PC-3 (cell line): ENCODE data around the gene DGAT2.
"Not testable (repeated sequence)": the region's sequence is repeated elsewhere in the genome, so short reads cannot be mapped to it uniquely, and the experiment has no call there.

Experiments used
- CTCF ChIP-seq: fragments of 300-600 bp; sonication (generic); conservative IDR thresholded peaks from 2 replicates; pipeline ENCODE4 v1.5.1; 2017; ENCODE audit warnings: antibody characterized with exemption, low read depth, mild to moderate bottlenecking, low read length
- EZH2 ChIP-seq: fragments of 300-600 bp; sonication (generic); IDR thresholded peaks from one replicate; pipeline ENCODE4 v1.6.1; 2017; ENCODE audit warnings: antibody characterized with exemption, mild to moderate bottlenecking, low read length; ENCODE audit not compliant: unreplicated experiment
- EZH2phosphoT487 ChIP-seq: fragments of 300-600 bp; sonication (generic); IDR thresholded peaks from 2 replicates; pipeline ENCODE4 v1.6.1; 2018; ENCODE audit warnings: mild to moderate bottlenecking, antibody characterized with exemption, low read length, borderline replicate concordance

- TF ChIP-seq CTCF, EZH2phosphoT487, EZH2: not testable (repeated sequence)
These were observed 13.6 kb upstream of the DGAT2 start for GRCh38 chr11:75754933-75755332.
